PC-9 (cell line): ENCODE data around the gene RHBDD3. TPM values are rescaled to one million over a fixed set of nuclear protein-coding genes. Genes with fewer than 3 reads are reported as not detected.

Source experiments
- BruUV-seq: library from RNA; stranded (reverse); fragments of 400-500 nt; replicated peaks from 2 replicates; lab custom pipeline; 2021; lab: Mats Ljungman, UMichigan
- CTCF ChIA-PET: fragments of 300-600 bp; sonication (Branson Sonifier 250); formaldehyde crosslinking; loops from one replicate; lab custom pipeline; 2022; ENCODE audit warnings: antibody characterized with exemption; lab: Charles Lee
- POLR2A ChIA-PET: fragments of 300-600 bp; sonication (Branson Sonifier 250); formaldehyde crosslinking; loops from one replicate; lab custom pipeline; 2022; ENCODE audit warnings: antibody characterized with exemption; ENCODE audit not compliant: unreplicated experiment; lab: Charles Lee
- DNase-seq, 2 experiments: peaks; one replicate each; pipeline versions ENCODE4 v3.0.0 to v3.0.0-alpha.2; 2015 to 2022; ENCODE audit warnings: mixed read lengths in 1 of 2
- H2AFZ ChIP-seq: fragments of 200-600 bp; sonication (generic); 2 replicates; pipeline ENCODE4 v1.8.1; 2017; ENCODE audit warnings: antibody characterized with exemption
- H3F3A ChIP-seq: fragments of 200-600 bp; sonication (generic); 2 replicates; pipeline ENCODE4 v1.8.1; 2017; ENCODE audit warnings: antibody characterized with exemption, mild to moderate bottlenecking, low read depth; ENCODE audit not compliant: insufficient read depth
- H3K27ac ChIP-seq: fragments of 200-600 bp; sonication (generic); 2 replicates; pipeline ENCODE4 v1.6.1; 2016; ENCODE audit warnings: mixed run types
- H3K27me3 ChIP-seq: fragments of 200-600 bp; sonication (generic); 2 replicates; pipeline ENCODE4 v1.6.1; 2016; ENCODE audit warnings: low read depth, mixed run types; ENCODE audit not compliant: insufficient read depth
- H3K36me3 ChIP-seq: fragments of 200-600 bp; sonication (generic); 2 replicates; pipeline ENCODE4 v1.6.1; 2016; ENCODE audit warnings: low read depth, mixed run types
- H3K4me1 ChIP-seq: fragments of 200-600 bp; sonication (generic); replicated peaks from 2 replicates; pipeline ENCODE4 v1.6.1; 2016; ENCODE audit warnings: mixed run types; ENCODE audit not compliant: insufficient read depth
- H3K4me2 ChIP-seq: fragments of 200-600 bp; sonication (generic); 2 replicates; pipeline ENCODE4 v1.6.1; 2017; ENCODE audit warnings: mixed run types
- H3K4me3 ChIP-seq: fragments of 200-600 bp; sonication (generic); 2 replicates; pipeline ENCODE4 v1.6.1; 2016; ENCODE audit warnings: mixed run types
- H3K79me2 ChIP-seq: fragments of 200-600 bp; sonication (generic); 2 replicates; pipeline ENCODE4 v1.6.1; 2017; ENCODE audit warnings: low read depth, mixed run types
- H3K9me2 ChIP-seq: fragments of 200-600 bp; sonication (generic); 2 replicates; pipeline ENCODE4 v1.8.1; 2017; ENCODE audit warnings: mild to moderate bottlenecking; ENCODE audit not compliant: insufficient read depth
- H3K9me3 ChIP-seq: fragments of 200-600 bp; sonication (generic); 2 replicates; pipeline ENCODE4 v1.8.1; 2016; ENCODE audit warnings: low read depth; ENCODE audit not compliant: insufficient read depth
- H4K20me1 ChIP-seq: fragments of 200-600 bp; sonication (generic); 2 replicates; pipeline ENCODE4 v1.8.1; 2017; ENCODE audit not compliant: insufficient read depth
- EZH2 ChIP-seq: fragments of 200-600 bp; sonication (generic); IDR thresholded peaks from 2 replicates; pipeline ENCODE4 v1.8.0; 2017; ENCODE audit warnings: antibody characterized with exemption, low read depth
- intact Hi-C: fragments of 100-400 bp; cut with micrococcal nuclease; formaldehyde crosslinking; loops from one replicate; pipeline ENCODE4 v1.10.0; 2022; ENCODE audit not compliant: unreplicated experiment
- total RNA-seq: library from RNA; stranded (reverse); gene quantifications from 2 replicates; pipeline ENCODE4 v1.2.3, GENCODE V29; 2021
- TF ChIP-seq, protein P1 (sequence below): fragments of 200-600 bp; sonication (generic); conservative IDR thresholded peaks from 2 replicates; pipeline ENCODE4 v1.6.1; 2017; ENCODE audit warnings: mixed run types, antibody characterized with exemption, mild to moderate bottlenecking, moderate library complexity

The RHBDD3 gene
- total RNA-seq, 1 experiment from 2014 or later = 17.6 TPM

- Histone ChIP-seq H3K36me3 (peaks cover 14% of the 10 kb centered on the region), H3K27me3 (no peaks in the 10 kb centered on the region), H3K9me3 (no peaks in the 10 kb centered on the region), H3K79me2 (peaks cover 42% of the 10 kb centered on the region), H3K4me1 (peaks cover 18% of the 10 kb centered on the region), H3K27ac (no peak overlapping the region), H2AFZ (no peak overlapping the region), H3K4me3 (no peak overlapping the region), H4K20me1 (peaks cover 15% of the 10 kb centered on the region), H3F3A (peaks cover 14% of the 10 kb centered on the region; the same call in 1 of the 2 replicates), H3K9me2 (no peaks in the 10 kb centered on the region), H3K4me2 (no peak overlapping the region)
- POLR2A ChIA-PET = no interaction called here
- intact Hi-C loops = no loop called here
- CTCF ChIA-PET = no interaction called here
- no TSS peak for BruUV-seq
- DNase-seq = no peak
- TF ChIP-seq EZH2 = no peak
- TF ChIP-seq, protein P1, sequence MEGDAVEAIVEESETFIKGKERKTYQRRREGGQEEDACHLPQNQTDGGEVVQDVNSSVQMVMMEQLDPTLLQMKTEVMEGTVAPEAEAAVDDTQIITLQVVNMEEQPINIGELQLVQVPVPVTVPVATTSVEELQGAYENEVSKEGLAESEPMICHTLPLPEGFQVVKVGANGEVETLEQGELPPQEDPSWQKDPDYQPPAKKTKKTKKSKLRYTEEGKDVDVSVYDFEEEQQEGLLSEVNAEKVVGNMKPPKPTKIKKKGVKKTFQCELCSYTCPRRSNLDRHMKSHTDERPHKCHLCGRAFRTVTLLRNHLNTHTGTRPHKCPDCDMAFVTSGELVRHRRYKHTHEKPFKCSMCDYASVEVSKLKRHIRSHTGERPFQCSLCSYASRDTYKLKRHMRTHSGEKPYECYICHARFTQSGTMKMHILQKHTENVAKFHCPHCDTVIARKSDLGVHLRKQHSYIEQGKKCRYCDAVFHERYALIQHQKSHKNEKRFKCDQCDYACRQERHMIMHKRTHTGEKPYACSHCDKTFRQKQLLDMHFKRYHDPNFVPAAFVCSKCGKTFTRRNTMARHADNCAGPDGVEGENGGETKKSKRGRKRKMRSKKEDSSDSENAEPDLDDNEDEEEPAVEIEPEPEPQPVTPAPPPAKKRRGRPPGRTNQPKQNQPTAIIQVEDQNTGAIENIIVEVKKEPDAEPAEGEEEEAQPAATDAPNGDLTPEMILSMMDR = no peak
Measured at GRCh38 chr22:29265305-29265704, 2.5 kb downstream of the RHBDD3 start.

GRCh38 chr22:29263791-29264276 lies 3.9 kb downstream of the RHBDD3 start:
- Histone ChIP-seq H2AFZ (no peak overlapping the region), H3K4me1 (peaks cover 10% of the 10 kb centered on the region), H3K79me2 (peaks cover 28% of the 10 kb centered on the region), H3K9me3 (no peaks in the 10 kb centered on the region), H4K20me1 (peaks cover under 1% of the 10 kb centered on the region; the same call in 1 of the 2 replicates), H3K4me3 (no peak overlapping the region), H3K36me3 (no peaks in the 10 kb centered on the region), H3K9me2 (no peaks in the 10 kb centered on the region), H3K4me2 (no peak overlapping the region), H3F3A (0 out of 2 replicates have a peak, but pooled peaks cover 4% of the 10 kb centered on the region), H3K27ac (no peak overlapping the region), H3K27me3 (no peaks in the 10 kb centered on the region)
- DNase-seq = no peak
- CTCF ChIA-PET = no interaction called here
- TF ChIP-seq, protein P1 = no peak
- TF ChIP-seq EZH2 = no peak
- no TSS peak for BruUV-seq
- POLR2A ChIA-PET = no interaction called here
- intact Hi-C loops = no loop called here

DNA sequence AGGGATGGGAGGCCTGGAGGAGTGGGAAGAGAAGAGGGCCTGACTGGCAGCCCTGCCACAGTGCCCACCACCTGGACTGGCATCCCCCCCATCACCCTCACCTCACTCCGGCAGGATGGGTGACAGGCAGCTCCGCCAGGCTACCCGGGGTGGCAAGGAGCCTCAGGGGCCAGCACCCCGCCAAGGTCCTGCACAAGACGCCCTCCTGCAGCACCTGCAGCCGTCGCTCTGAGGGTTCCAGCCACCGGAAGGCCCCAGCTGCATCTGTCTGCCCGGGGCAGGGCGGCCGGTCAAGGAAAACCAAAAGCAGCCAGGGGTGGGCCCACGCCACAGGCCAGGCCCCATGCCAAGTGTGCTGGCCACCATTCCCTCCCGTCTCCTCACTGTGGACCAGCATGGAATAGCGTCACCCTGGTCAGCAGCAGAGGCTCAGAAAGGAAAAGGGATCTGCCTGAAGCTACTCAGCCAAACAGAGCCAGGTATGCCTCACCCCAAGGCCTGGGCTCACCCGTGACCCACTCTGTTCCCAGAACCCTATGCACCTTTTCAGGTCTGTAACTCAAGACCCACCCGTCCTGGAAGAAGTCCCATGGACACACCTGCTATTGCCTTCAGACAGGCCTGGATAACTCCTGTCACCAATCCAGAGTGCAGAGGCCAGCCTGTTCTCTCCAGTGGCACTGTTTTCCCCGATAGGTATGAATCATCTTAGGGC lies 7.0 kb downstream of the RHBDD3 start:
- 0 out of 2 replicates have a peak, but pooled peaks cover 4% of the 10 kb centered on the region for H3F3A ChIP-seq
- no peaks in the 10 kb centered on the region for H3K9me3 ChIP-seq
- CTCF ChIA-PET = interaction anchor here (0.6 kb wide), 1 partner anchor 99 kb away, joined by 3 read pairs; no protein-coding TSS in a partner anchor
- intact Hi-C loops = no loop called here
- no peaks in the 10 kb centered on the region for H3K36me3 ChIP-seq
- TF ChIP-seq, protein P1 = no peak
- no peak for TF ChIP-seq EZH2
- H3K27ac ChIP-seq = no peak overlapping the region
- POLR2A ChIA-PET = no interaction called here
- no peak overlapping the region for H3K4me3 ChIP-seq
- DNase-seq = no peak
- BruUV-seq = no TSS peak
- H3K79me2 ChIP-seq = no peaks in the 10 kb centered on the region
- no peaks in the 10 kb centered on the region for H4K20me1 ChIP-seq
- H2AFZ ChIP-seq = no peak overlapping the region
- H3K9me2 ChIP-seq = no peaks in the 10 kb centered on the region
- H3K4me2 ChIP-seq = no peak overlapping the region
- H3K27me3 ChIP-seq = no peaks in the 10 kb centered on the region
- H3K4me1 ChIP-seq = no peaks in the 10 kb centered on the region
